Forelimb muscle (tissue), 1 donor: ENCODE results near the gene XIRP2. TPM values are rescaled to one million over a fixed set of nuclear protein-coding genes. Genes with fewer than 3 reads are reported as not detected.

Source experiments
- DNase-seq: peaks from one replicate; pipeline ENCODE4 v3.0.0-alpha.2; 2013; ENCODE audit warnings: low read depth
- polyA plus RNA-seq: library from polyadenylated mRNA; unstranded; fragments of 120-200 nt; gene quantifications from one replicate; pipeline ENCODE4 v1.2.1, GENCODE V29; 2013; ENCODE audit not compliant: insufficient read length

The XIRP2 gene, protein sequence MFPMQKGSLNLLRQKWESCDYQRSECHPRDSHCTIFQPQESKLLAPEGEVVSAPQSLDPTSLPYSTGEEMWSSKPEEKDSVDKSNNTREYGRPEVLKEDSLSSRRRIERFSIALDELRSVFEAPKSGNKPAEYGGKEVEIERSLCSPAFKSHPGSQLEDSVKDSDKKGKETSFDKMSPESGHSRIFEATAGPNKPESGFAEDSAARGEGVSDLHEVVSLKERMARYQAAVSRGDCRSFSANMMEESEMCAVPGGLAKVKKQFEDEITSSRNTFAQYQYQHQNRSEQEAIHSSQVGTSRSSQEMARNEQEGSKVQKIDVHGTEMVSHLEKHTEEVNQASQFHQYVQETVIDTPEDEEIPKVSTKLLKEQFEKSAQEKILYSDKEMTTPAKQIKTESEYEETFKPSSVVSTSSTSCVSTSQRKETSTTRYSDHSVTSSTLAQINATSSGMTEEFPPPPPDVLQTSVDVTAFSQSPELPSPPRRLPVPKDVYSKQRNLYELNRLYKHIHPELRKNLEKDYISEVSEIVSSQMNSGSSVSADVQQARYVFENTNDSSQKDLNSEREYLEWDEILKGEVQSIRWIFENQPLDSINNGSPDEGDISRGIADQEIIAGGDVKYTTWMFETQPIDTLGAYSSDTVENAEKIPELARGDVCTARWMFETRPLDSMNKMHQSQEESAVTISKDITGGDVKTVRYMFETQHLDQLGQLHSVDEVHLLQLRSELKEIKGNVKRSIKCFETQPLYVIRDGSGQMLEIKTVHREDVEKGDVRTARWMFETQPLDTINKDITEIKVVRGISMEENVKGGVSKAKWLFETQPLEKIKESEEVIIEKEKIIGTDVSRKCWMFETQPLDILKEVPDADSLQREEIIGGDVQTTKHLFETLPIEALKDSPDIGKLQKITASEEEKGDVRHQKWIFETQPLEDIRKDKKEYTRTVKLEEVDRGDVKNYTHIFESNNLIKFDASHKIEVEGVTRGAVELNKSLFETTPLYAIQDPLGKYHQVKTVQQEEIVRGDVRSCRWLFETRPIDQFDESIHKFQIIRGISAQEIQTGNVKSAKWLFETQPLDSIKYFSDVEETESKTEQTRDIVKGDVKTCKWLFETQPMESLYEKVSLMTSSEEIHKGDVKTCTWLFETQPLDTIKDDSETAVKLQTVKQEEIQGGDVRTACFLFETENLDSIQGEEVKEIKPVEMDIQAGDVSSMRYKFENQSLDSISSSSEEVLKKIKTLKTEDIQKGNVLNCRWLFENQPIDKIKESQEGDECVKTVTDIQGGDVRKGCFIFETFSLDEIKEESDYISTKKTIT (N-terminal part only)
- polyA plus RNA-seq, result 201 TPM

DNA sequence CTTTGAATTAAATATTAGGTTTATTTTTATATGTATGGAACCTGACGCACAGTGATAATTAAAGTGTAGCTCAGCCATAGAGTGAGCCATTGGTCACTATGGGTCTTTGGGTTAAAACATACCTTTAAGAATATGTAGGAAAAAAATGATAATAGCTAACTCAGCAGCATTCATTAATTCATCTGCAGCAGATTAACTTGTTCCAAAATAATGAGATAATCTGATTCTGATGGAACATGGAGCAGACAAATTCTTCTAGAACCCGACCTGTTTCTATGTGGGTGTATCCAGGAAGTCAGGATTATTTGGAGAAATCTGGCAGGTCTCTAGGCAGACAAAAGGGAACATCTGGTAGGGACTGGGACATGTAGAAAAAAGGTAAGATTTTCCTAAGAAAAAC is at the start of gene XIRP2:
Gene XIRP2, plus strand, starts transcription at position 301 of the 400 bp plus-strand sequence. CDS start 15,003 bp downstream, outside the sequence.
- DNase-seq, result no peak

DNA sequence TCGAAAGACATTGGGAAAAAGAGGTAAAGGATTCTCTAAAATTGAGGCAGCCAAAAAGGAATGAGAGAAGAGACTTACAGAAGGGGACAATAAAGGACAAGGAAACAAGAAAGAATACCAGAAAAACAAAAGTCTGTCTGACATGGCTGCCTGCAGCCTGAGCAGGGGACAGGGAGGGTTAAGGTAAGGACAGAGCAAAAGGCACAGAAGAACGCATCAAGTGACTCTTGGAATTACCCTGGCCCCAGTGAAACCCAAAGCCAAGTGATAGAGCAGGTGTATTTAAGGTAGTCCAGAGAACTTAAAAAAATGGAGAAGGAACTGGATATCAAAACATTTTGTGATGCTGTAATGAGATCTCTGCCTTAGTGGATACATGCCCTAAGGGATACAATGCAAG is 47.1 kb upstream of the XIRP2 start:
- no peak for DNase-seq

DNA sequence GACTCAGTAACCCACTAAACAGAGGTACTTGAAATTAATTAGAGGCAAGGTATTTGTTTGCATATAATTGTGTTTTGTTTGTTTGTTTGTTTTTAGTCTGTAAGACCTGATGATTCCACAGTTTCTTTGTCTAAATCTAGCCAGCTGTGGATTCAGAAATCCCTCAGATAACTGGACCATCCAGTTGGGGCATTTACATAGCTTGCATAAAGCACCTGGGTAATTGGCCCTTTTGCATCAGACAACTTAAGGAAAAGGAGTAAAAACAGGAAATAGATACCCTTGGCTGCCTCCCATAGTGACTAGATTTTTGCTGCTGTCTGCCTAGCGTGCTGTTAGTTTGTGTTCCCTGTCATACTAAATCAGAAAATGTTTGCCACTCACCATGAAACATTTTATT is 46.6 kb upstream of the XIRP2 start:
- DNase-seq, result no peak

DNA sequence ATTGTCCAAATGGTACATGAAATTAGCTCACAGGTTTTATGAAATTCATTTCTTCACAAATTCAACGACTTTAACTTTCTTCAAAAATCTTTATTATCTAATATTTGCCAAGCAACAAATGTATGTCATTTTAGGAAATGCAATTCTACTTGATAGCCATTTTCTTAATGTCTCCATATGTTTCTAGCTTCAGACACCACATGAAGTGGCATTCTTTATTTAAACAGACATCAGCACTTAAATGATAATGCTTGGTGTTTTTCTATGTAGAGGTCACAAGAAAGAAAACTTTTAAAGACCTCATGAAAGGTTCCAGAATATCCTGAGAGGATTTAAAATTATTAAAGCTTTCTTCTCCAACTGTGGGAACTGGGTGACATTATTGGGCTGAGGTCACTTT is 44.2 kb upstream of the XIRP2 start:
- no peak for DNase-seq

DNA sequence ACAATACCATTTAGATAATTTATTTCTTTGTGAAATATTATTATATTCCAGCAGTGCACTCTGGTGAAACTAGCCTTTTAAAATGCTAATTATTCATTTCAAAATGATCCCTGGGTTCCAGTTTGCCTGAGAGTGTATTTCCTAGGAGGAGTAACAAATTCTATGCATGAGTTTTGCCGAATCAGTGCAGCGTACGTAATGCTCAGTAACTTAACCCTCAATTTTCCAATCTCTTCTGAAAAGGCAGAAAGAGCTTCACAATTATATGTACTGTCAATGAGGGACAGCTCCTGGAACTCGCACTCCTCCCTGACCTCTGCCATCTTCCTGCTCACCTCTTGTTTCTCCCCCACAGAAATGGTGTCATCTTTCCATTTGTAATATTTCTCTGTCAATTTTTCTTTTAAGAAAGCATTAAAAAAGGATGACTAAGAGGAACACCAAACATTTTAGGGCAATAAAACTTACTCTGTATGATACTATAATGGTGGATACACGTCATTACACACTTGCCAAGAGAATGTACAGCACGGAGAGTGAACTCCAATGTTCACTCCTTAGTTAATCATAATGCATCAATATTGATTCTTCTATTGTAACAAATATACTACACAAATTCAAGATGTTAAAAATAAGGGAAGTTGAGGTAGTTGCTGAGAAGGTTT is 25.7 kb upstream of the XIRP2 start:
- DNase-seq, result no peak

DNA sequence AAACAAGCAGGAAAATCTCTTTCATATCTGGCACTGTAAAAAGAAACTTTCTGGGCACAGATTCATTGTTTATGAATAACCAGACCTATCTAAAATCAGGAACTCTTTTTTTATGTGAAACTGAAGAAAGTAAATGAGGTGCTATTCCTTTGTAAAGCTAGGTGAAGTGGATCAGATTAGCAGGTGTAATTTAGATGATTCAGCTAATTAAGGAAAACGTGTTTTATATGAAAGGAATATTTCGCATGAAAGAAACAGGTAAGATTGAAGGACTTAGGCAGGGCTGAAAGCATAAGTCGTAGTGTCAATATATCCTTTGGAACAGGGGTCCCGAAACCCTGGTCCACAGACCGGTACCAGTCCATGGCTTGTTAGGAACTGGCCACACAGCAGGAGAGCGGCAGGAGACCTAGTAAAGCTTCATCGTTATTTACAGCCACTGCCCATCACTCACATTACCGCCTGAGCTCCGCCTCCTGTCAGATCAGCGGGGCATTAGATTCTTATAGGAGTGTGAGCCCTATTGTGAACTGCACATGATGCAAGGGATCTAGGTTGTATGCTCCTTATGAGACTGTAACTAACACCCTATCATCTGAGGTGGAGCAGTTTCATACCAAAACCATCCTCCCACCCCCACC is 20.3 kb upstream of the XIRP2 start:
- DNase-seq, result no peak

DNA sequence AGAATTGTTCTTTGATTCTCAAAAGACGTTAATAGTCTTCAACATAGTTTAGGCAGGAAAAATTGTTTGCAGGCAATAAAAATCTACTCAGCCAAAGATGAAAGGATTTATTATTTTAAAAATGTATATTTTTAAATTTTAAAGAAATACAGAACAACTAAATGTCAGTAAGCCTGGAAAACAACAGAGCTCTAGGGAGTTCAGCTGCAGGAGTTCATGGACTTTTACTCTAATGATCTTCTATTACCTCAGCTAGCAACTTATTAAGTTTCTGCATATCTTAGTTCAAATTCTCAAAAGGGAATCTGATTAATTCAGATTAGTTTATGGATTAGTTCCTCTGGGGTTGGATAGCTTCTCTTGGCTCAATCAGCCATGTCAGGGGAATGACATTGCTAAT is 17.9 kb upstream of the XIRP2 start:
- peak; percentile 25 for DNase-seq

DNA sequence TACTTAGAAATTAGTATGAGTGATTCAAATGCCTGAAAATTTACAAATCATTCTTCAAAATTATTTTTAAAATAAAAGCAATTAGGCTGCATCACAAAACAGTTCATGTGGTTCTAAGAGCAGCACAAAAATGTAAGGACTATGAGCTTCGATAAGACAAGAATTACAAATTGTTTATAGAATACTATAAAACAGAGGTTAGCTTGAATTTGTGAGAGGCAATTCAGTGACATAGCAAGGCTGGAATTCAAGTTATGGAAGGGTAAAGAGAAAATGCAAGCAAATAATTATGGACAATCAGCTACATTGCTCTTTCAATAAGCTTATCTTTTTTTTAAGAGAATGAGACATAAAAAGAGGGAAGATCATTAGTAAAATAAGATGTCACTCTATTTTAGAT is 7.1 kb upstream of the XIRP2 start:
- DNase-seq, result no peak

DNA sequence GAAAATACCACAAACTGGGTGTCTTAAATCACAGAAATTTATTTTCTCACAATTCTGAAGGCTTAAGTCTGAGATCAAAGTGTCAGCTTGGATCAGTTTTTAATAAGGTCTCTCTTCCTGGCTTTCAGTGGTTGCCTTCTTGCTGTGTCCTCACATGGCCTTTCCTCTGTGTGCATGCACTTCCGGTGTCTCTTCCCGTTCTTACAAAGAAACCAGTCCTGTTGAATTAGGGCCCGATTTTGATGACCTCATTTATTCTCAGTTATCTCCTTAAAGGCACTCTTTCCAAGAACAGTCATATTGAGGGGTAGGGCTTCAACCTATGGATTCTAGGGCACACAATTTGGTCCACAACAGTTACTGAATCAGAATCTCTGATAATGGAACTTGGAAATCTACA is 5.4 kb upstream of the XIRP2 start:
- DNase-seq, result no peak

DNA sequence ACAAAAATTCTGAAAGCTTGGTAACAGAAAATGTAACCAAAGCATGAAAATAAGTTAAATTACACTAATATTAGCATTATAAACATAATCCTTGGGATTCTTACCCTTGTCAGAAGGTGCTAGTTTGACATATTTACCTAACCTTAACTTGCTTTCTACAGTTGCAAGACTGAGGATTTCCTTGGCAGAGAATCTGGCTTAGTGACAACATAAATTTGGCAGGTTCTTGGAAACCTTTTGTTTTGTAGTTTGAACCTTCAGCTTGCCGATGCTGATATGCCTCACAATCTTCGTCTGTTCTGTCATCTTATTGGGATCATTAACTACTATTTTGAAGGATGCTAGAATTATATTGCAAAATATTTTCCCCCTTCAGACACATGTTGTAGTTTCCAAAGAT is 3.4 kb downstream of the XIRP2 start:
- DNase-seq, result no peak

DNA sequence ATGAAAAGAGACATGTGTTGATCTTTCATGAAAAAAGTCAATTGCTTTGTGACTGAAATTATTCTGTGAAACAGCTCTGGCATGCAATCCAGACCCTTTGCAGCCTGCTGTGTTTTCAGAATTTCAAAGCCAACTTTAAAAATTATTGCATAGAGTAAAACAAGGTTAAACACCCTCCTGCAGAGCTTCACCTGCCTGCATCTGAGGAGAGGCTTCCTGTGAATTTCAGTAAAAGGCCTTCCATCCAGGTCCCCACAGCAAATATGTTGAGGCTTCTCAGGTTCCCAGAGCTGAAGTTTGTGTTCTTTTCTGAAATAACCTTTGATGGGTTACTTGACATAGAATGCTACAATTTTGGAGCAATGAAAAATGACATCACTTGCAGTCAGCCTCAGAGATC is 4.1 kb downstream of the XIRP2 start:
- DNase-seq, result no peak

DNA sequence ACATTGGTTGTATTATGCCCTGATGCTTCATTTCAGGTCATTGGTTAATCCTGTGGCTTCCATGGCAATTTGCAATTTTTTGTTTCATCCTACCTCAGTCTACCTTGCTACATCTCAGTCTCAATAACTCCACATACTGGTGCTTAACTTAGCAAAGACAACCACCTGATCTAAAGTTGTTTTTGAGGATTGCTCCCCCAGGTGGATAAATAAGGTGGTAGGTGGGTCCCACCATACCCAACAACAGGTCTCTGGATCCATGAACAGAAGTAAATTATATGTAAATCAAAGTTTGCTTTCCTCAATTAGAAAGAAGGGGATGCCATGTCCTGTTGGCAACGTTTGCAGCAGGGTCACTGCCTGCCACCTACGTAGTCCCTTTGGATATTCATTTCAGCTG is 7.0 kb downstream of the XIRP2 start:
- no peak for DNase-seq

DNA sequence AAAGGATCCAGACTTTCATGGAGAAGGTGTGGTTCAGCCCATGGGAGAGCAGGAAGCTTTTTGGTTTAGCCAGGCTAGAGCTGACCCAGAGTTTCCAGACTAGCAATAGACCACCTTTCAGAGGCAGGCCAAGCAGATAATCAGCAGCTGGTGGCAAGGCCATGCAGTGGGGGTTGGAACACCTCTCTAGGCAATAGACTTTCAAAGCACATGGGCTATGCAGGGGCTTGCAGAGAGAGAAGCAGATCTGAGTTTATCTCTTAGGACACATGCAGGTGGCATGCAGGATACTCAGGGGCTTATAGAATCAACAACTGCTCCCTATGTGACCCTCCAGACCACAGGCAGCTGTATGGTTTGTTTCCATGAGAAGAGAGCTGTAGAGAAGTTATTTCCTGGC is 9.4 kb downstream of the XIRP2 start:
- no peak for DNase-seq

DNA sequence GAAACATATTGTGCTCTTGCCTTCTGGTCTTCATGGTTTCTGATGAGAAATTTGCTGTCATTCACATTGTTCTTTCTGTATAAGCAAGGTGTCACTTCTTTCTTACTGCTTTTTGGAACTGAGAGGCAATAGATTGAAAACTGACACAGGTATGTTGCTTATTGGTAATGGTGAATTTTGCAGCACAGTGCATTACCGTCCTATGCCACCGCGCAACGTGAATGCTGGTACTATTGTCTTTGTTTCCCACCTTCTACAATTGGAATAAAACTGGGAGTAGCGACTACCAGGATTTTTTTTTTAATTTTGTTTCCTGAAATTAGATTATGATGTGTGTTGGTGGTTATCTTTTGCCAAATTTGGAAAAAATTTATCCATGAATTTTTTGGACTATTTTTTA is 11.4 kb downstream of the XIRP2 start:
- DNase-seq, result no peak

DNA sequence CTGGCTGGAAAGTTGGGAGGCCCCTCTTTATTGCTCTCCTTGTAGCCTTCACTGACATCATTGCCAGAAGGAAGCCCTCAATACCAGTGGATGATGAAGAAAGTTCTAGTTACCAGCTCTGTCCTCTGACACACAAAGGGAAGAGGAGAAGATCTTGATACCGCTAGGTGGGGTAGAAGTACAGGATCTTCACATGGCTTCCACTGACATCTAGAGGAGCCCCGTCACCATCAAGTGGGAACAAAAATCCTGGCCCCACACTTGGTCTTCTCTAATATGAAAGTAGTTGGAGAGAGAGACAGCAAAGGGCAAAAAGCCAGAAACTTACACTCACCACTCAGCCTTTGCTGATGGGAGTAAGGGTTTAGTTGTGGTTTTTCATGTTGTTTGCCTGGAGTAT is 12.4 kb downstream of the XIRP2 start:
- no peak for DNase-seq

DNA sequence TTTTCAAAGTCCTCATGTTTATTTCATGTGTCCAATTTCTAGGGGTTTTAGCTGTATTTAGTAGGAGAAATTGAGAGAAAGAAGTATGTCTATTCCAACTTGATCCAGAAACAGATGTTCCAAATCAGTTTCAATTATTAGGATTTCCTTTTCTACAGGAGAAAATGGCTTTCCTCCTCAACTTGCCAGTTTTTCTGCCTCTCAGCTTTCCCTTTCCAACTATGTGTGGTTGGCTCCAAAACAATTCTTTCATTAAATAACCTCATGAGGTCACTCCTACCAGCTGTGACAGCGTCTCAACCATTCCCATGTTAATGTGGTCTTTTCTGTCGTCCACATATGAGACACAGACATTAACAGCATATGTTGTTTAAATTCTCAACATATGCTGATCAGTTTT is 13.1 kb downstream of the XIRP2 start:
- DNase-seq, result no peak

DNA sequence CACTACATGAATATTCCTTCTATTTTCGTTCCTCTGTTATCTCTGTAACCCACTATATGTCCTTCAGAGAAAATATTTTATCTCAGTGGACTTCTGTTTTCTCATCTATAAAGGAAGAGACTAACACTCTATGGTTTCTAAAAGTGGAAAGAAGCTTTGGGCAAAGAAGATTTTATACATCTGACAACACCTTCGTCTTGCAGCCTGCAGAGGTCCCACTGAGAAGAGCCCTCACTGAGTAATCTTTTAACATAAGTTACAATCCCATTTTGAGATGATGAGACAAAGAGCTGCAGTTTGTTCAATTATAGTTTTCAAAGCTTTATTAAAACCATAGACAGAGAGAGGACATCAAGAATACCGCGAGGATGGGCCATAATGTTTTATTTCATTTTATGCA is 28.7 kb downstream of the XIRP2 start:
- DNase-seq, result no peak

DNA sequence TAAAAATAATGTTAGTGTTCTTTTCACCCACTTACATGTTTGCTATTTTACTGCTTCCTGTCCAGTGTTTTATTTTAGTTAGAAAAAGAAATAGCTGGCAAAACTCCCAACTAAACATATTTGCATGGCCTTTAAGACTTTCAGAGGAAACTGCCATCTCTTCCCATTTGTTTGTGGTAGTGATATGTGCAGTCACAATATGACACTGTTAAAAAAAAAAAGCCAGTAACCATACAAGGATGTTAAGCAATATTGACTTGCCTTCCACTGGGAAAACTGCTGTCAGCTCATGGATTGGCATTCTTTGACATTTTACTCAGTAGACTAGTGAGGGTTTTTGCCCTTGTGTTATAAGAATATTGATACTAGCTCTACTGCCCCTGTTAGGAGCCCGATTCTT is 29.1 kb downstream of the XIRP2 start:
- no peak for DNase-seq

DNA sequence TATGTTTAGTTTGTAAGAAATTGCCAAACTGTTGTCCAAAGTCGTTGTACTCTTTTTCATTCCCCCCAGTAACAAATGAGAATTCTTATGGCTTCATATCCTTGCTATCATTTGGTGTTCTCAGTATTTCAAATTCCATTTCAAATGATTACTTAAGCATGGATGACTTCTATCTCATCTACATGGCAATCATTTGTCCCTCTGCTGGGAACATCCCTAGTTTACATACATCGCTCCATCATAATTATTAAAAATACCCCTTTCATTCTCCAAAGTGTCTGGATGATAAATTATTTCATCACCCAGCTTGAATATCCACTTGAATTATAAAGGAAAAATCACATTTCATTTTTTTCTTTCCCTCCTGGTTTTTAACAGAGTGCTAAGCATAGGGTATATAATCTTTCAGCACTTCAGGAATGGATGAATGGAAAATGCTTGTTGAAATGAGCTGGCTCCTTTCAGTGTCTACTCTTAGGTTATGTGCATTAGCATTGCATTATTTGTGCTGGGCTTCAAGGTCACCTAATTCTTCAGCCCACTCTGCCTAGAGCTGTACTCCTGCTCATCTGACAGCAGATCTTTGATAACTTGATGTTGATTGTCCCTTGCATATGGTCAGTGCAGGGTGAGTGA is 33.1 kb downstream of the XIRP2 start:
- no peak for DNase-seq

DNA sequence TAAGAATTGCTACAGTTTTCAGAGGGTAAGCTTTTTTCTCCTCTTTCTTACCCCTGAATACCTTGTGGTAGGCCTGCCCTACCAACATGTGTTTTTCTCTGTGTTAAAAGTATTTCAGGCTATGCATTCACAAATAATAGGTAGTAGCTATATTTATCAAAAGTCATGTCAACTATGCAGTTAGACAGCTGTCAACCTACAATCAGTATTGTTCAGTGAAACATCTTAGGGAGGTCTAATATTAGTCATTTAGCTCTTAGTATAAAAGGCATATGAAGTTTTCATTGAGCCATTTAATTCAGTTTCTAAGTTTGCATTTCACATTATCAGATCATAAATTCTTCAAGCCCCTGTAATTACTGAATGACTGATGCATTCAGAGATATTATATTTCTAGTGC is 36.7 kb downstream of the XIRP2 start:
- no peak for DNase-seq

DNA sequence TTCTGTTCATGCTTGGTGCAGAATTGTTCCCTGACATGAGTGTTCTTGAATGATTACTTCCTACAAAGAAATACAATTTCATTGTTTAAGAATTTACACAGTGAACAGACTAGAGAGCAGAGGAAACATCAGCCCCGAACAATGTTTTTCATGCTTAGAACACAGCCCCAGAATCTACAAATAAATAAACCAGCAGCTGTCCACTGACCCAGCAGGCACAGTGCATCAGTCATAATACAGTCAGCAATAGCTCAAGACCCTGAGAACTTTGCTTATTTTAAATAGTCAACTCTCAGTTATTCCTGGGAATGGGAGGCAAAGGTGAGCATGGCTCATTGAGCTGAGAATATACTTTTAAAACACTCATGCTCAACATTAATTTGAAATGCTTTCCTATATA is 38.4 kb downstream of the XIRP2 start:
- no peak for DNase-seq
